GM19193 (cell line): Measurements from ENCODE around the gene GRAP2.

Source experiments
- POLR2A ChIP-seq: IDR thresholded peaks from 4 replicates; pipeline ENCODE4 v1.6.1; 2011; ENCODE audit not compliant: insufficient read depth, insufficient read length; ENCODE audit errors: extremely low read depth

Gene GRAP2

GRCh38 chr22:39915295-39915726, 14.4 kb downstream of the GRAP2 start:
- TF ChIP-seq POLR2A: no peak

GRCh38 chr22:39916496-39916895, 15.6 kb downstream of the GRAP2 start:
- no peak for TF ChIP-seq POLR2A

- no peak for TF ChIP-seq POLR2A
Measured at GRCh38 chr22:39917197-39917643, 16.3 kb downstream of the GRAP2 start.

- TF ChIP-seq POLR2A: no peak
Measured at GRCh38 chr22:39917776-39918495, 17.1 kb downstream of the GRAP2 start.

GRCh38 chr22:39920134-39920743, 19.4 kb downstream of the GRAP2 start:
- no peak for TF ChIP-seq POLR2A

- TF ChIP-seq POLR2A: no peak
Measured at GRCh38 chr22:39923696-39924095, 22.8 kb downstream of the GRAP2 start.

- no peak for TF ChIP-seq POLR2A
Measured at GRCh38 chr22:39924286-39924685, 23.4 kb downstream of the GRAP2 start.

- no peak for TF ChIP-seq POLR2A
Measured at GRCh38 chr22:39925273-39925672, 24.4 kb downstream of the GRAP2 start.

- TF ChIP-seq POLR2A: no peak
Measured at GRCh38 chr22:39925909-39926679, 25.2 kb downstream of the GRAP2 start.

GRCh38 chr22:39926753-39927152, 25.9 kb downstream of the GRAP2 start:
- no peak for TF ChIP-seq POLR2A

- TF ChIP-seq POLR2A: no peak
Measured at GRCh38 chr22:39927544-39927943, 26.7 kb downstream of the GRAP2 start.

GRCh38 chr22:39928536-39929520, 27.9 kb downstream of the GRAP2 start:
- TF ChIP-seq POLR2A: no peak

GRCh38 chr22:39931251-39931650, 30.4 kb downstream of the GRAP2 start:
- TF ChIP-seq POLR2A: no peak

GRCh38 chr22:39932166-39932565, 31.3 kb downstream of the GRAP2 start:
- no peak for TF ChIP-seq POLR2A
